MM.1S (cell line): Measurements from ENCODE around the gene CHTOP.

Experiments
- EZH2 ChIP-seq: fragments of 300-600 bp; sonication (generic); optimal IDR thresholded peaks from 2 replicates; pipeline ENCODE3; 2017; ENCODE audit warnings: low read depth, mild to moderate bottlenecking, antibody characterized with exemption, low read length, mixed read lengths
- EZH2phosphoT487 ChIP-seq: fragments of 300-600 bp; sonication (generic); IDR thresholded peaks from 2 replicates; pipeline ENCODE4 v1.6.1; 2018; ENCODE audit warnings: antibody characterized with exemption, low read length
- TF ChIP-seq, protein P1 (sequence below): fragments of 300-600 bp; sonication (generic); IDR thresholded peaks from 2 replicates; pipeline ENCODE4 v1.5.1; 2016; ENCODE audit warnings: antibody characterized with exemption, low read length, mixed read lengths

DNA sequence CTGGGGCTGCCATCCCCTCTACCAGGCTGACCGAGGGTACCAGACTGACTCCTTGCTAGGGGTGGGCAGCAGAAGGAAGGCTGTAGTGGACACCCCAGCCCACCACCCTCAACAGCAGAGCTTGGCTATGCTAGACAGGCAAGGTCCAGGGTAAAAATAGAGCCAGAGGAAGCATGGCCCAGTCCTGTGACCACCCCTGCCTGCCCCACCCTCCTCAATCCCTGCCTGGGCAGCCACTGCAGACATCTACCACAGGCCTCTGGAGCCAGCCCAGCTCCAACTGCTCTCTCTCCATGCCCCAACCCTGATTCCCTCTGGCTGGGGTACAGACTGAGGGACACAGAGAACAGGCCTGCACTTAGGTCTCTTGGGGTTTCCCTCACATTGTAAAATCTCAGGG, 3.9 kb upstream of the CHTOP start:
- TF ChIP-seq, protein P1, sequence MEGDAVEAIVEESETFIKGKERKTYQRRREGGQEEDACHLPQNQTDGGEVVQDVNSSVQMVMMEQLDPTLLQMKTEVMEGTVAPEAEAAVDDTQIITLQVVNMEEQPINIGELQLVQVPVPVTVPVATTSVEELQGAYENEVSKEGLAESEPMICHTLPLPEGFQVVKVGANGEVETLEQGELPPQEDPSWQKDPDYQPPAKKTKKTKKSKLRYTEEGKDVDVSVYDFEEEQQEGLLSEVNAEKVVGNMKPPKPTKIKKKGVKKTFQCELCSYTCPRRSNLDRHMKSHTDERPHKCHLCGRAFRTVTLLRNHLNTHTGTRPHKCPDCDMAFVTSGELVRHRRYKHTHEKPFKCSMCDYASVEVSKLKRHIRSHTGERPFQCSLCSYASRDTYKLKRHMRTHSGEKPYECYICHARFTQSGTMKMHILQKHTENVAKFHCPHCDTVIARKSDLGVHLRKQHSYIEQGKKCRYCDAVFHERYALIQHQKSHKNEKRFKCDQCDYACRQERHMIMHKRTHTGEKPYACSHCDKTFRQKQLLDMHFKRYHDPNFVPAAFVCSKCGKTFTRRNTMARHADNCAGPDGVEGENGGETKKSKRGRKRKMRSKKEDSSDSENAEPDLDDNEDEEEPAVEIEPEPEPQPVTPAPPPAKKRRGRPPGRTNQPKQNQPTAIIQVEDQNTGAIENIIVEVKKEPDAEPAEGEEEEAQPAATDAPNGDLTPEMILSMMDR, result no peak
- TF ChIP-seq EZH2, result no peak
- no peak for TF ChIP-seq EZH2phosphoT487
